Measurements from ENCODE around the gene SPATA6L. TPM values are rescaled to one million over a fixed set of nuclear protein-coding genes. Genes with fewer than 3 reads are reported as not detected.

Gene SPATA6L
- total and polyA plus RNA-seq, 2 of the 13 experiments (the other 11 are each of a cell fraction or from before 2014, with no cell fraction given) = 1.1 to 1.9 TPM

DNA sequence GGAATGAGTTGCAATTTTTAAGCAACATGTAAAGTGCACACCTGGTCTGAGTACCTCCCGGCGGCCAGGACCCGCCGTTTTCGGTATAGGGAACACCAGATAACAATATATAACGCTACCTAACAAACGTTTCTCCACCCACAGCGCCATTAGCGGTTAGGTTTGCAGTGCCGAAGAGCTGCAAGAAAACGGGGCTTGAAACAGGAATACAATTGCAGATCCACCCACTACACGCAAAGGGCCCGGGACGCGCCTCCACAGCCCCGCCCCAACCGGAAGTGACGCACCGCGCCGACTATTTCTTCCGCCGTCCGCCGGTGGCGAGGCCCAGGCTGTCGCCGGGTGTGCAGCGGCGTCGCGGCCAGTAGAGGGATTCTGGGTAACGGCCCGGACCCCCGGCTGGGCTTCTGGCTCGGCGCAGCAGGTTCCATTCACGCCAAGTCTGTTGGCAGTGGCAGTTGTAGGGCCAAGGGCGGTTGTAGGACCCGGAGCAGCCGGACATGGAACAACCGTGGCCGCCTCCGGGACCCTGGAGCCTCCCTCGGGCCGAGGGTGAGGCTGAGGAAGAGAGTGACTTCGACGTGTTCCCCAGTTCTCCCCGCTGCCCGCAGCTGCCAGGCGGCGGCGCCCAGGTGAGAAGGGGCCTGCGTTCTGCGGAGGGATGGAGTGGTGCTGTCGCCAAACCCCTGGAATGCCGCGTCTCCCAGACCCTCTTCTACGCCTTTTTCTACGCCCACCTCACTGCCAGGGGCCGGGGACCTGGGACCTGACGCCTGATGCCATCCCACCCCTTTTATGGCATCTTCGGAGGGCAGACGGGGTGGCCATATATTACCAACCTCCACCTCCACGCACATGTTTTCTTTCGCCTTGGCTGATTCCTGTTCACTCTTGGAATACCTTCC is 13.2 kb upstream of the SPATA6L start, which contains the start of gene CDC37L1 (continued):
- TF ChIP-seq TFE3 (CRISPR knock-in tag; IDR thresholded peaks at IDR 0.05) = peak; percentile 30; the same call in 1 of the 2 replicates
- TF ChIP-seq MBNL3 (CRISPR knock-in tag; conservative IDR thresholded peaks at IDR 0.05) = no peak
- TF ChIP-seq SAP130 (CRISPR knock-in tag; IDR thresholded peaks at IDR 0.05; ENCODE audit: low read depth) = peak; percentile 91
- TF ChIP-seq ERF (CRISPR knock-in tag; IDR thresholded peaks at IDR 0.05) = peak; percentile 89
- peak; percentile 41; the same call in 1 of the 2 replicates for TF ChIP-seq ZNF431 (CRISPR knock-in tag; IDR thresholded peaks at IDR 0.05; ENCODE audit: borderline replicate concordance, low read depth)
- peak; percentile 62; the same call in 1 of the 2 replicates for TF ChIP-seq ETV5 (CRISPR knock-in tag; IDR thresholded peaks at IDR 0.05; ENCODE audit: borderline replicate concordance)
- TF ChIP-seq, protein P1, sequence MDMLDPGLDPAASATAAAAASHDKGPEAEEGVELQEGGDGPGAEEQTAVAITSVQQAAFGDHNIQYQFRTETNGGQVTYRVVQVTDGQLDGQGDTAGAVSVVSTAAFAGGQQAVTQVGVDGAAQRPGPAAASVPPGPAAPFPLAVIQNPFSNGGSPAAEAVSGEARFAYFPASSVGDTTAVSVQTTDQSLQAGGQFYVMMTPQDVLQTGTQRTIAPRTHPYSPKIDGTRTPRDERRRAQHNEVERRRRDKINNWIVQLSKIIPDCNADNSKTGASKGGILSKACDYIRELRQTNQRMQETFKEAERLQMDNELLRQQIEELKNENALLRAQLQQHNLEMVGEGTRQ (IDR thresholded peaks at IDR 0.05; ENCODE audit: low read depth, low read length) = no peak
- TF ChIP-seq, protein P1 (CRISPR knock-in tag; IDR thresholded peaks at IDR 0.05; ENCODE audit: borderline replicate concordance) = no peak
- TF ChIP-seq PHF8 (CRISPR knock-in tag; IDR thresholded peaks at IDR 0.05) = peak; percentile 87
- TF ChIP-seq MAZ (IDR thresholded peaks at IDR 0.05; ENCODE audit: borderline replicate concordance, low read depth, low read length) = peak; percentile 71
- TF ChIP-seq MAZ (CRISPR knock-in tag; IDR thresholded peaks at IDR 0.05; ENCODE audit: low read depth) = peak; percentile 80
- TF ChIP-seq KMT2A (CRISPR knock-in tag; IDR thresholded peaks at IDR 0.05) = peak; percentile 88
- no peak for TF ChIP-seq GTF3A (CRISPR knock-in tag; conservative IDR thresholded peaks at IDR 0.05)
- peak; percentile 58; the same call in 1 of the 2 replicates for TF ChIP-seq AKAP8 (CRISPR knock-in tag; IDR thresholded peaks at IDR 0.05)
- TF ChIP-seq YEATS2 (CRISPR knock-in tag; IDR thresholded peaks at IDR 0.05; ENCODE audit: borderline replicate concordance) = peak; percentile 85; the same call in 1 of the 2 replicates
- no peak for TF ChIP-seq ZNF703 (CRISPR knock-in tag; IDR thresholded peaks at IDR 0.05; ENCODE audit: borderline replicate concordance)
- TF ChIP-seq, protein P2, sequence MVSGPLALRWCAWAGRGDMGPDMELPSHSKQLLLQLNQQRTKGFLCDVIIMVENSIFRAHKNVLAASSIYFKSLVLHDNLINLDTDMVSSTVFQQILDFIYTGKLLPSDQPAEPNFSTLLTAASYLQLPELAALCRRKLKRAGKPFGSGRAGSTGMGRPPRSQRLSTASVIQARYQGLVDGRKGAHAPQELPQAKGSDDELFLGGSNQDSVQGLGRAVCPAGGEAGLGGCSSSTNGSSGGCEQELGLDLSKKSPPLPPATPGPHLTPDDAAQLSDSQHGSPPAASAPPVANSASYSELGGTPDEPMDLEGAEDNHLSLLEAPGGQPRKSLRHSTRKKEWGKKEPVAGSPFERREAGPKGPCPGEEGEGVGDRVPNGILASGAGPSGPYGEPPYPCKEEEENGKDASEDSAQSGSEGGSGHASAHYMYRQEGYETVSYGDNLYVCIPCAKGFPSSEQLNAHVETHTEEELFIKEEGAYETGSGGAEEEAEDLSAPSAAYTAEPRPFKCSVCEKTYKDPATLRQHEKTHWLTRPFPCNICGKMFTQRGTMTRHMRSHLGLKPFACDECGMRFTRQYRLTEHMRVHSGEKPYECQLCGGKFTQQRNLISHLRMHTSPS (CRISPR knock-in tag; IDR thresholded peaks at IDR 0.05; ENCODE audit: low read depth) = no peak; the same call in 1 of the 2 replicates
- peak; percentile 84; the same call in 1 of the 2 replicates for TF ChIP-seq FOXK1 (CRISPR knock-in tag; IDR thresholded peaks at IDR 0.05; ENCODE audit: borderline replicate concordance, low read depth)
- no peak for TF ChIP-seq ZNF367 (CRISPR knock-in tag; IDR thresholded peaks at IDR 0.05; ENCODE audit: borderline replicate concordance)
- TF ChIP-seq XRCC5 (optimal IDR thresholded peaks at IDR 0.05; ENCODE audit: low read length) = peak; percentile 56
- peak; percentile 32; the same call in 1 of the 2 replicates for TF ChIP-seq ZNF564 (CRISPR knock-in tag; IDR thresholded peaks at IDR 0.05)
- TF ChIP-seq ZNF607 (CRISPR knock-in tag; IDR thresholded peaks at IDR 0.05; ENCODE audit: borderline replicate concordance) = peak; percentile 66; the same call in 1 of the 2 replicates
- TF ChIP-seq CENPT (CRISPR knock-in tag; IDR thresholded peaks at IDR 0.05; ENCODE audit: low read depth) = no peak
- TF ChIP-seq GATA4 (IDR thresholded peaks at IDR 0.05; ENCODE audit: borderline replicate concordance, low read depth) = peak; percentile 61; the same call in 1 of the 2 replicates
- TF ChIP-seq ZNF850 (CRISPR knock-in tag; conservative IDR thresholded peaks at IDR 0.05) = no peak

Measured in HepG2 (cell line).